Hepatocyte (in vitro differentiated cells): ENCODE results near the gene TRPC4.

Experiments used
- CTCF ChIP-seq: fragments of 200-600 bp; sonication (generic); IDR thresholded peaks from 2 replicates; pipeline ENCODE4 v1.5.1; 2016; ENCODE audit warnings: antibody characterized with exemption, mild to moderate bottlenecking; ENCODE audit not compliant: poor library complexity
- EZH2 ChIP-seq: fragments of 200-600 bp; sonication (generic); IDR thresholded peaks from 2 replicates; pipeline ENCODE4 v1.6.1; 2016; ENCODE audit warnings: antibody characterized with exemption, mild to moderate bottlenecking, borderline replicate concordance
- EZH2phosphoT487 ChIP-seq: fragments of 200-600 bp; sonication (generic); IDR thresholded peaks from one replicate; pipeline ENCODE4 v1.6.1; 2018; ENCODE audit warnings: antibody characterized with exemption, mild to moderate bottlenecking, low read depth, moderate library complexity; ENCODE audit not compliant: unreplicated experiment, severe bottlenecking

GRCh38 chr13:37627428-37627827 is 242.1 kb downstream of the TRPC4 start:
- TF ChIP-seq CTCF (no peak), EZH2 (no peak), EZH2phosphoT487 (no peak)
